GM08714 (cell line): Measurements from ENCODE around the gene OVCA2.

Experiments
- H3K4me3 ChIP-seq: fragments of 200-500 bp; sonication (Bioruptor generic); 2 replicates; pipeline ENCODE4 v1.5.1; 2014; ENCODE audit warnings: mild to moderate bottlenecking, low read length, inconsistent platforms
- ZNF274 ChIP-seq: IDR thresholded peaks from 2 replicates; pipeline ENCODE4 v1.6.1; 2012; ENCODE audit warnings: mild to moderate bottlenecking, low read depth, low read length

The OVCA2 gene

DNA sequence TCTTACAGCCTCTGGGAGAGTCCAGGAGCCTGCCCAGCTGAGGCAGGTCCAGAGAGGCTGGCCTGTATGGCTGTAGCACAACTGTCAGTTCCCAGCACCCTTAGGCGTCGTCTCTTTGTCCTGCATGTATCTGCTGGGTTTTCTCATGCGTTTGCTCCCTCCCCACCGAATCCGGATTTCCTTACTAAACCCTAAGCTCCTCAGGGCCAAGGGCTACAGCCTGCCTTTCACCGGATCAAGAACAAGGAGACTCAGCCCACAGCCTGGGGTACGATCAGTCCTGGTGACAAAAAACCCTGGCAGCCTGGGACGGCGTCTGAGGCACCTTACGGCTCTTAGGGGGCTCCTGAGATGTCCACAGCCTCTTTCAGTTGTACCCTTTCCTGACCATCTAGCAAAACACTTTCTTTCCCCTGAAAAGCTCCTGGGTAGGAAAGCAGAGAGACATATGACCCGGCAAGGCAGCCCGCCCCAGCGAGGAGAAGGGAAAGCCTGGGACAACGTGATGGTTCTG is 25.3 kb downstream of the OVCA2 start:
- no peak for TF ChIP-seq ZNF274
- no peak overlapping the region for H3K4me3 ChIP-seq

DNA sequence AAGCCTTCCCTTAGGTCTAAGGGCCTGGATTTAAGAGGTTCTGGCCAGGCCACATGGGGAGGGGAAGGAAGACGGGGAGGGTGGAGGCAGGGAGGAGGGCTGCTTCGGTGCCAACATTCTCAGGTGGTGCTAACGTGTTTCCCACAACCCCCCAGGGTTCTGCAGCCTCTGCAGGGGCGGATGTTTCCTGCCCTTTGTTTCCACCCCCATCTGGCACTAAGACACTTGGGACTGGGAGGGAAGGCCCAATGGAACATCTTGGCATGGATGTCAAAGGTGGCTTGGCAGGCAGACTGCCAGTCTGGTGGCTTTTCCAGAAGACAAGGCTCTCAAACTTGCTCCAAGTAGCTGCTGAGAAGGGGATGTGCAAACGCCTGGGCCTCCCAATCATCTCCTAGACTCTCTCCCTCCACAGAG is 25.8 kb downstream of the OVCA2 start:
- no peak overlapping the region for H3K4me3 ChIP-seq
- no peak for TF ChIP-seq ZNF274

DNA sequence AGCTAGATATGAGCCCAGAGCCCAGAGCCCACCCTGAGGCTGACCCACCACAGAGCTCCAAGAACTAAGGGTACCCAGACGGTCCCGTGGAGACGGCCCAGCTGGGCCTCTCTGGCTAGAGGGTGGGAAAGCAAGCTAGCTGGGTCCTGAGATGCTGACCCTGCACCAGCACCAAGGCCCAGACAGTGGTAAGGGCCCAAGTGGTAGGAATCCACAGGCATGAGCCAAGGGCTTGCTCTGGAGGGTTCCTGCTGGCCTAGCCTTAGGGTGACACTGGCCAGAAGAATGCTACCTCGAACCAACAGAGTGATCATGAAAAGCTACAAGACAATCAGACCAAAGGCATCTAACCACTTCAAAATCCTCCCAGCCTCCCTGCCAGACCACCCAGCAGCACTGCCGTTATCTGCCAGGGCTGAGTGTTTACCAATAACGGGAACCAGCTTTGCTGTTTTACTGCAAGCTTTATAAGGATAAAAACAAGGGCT is 26.3 kb downstream of the OVCA2 start:
- TF ChIP-seq ZNF274, result no peak
- no peak overlapping the region for H3K4me3 ChIP-seq

DNA sequence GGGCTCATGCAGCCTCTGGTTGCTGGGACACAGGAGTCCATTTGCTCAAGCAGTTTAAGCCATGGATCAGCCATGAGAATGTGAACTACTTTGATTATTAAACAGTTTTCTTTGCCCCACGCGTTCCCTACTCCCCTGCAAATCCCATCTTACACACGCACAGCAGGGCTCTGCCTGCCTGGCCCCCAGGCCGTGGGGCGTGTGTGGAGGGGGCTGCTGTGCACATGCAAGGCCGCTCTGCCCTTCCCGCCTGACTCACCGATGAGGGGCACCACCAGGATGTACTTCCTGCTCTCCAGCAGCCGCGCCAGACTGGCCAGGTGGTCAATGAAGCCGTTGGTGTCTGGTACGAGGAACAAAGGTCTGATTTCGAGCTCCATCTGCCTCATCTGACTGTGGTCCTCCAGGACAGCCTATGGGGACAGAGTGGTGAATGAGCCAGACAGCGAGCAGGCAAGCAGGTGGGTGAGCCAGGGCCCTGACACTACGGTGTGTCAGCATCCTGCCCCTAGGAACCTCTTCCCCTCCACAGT is 26.8 kb downstream of the OVCA2 start:
- TF ChIP-seq ZNF274, result no peak
- no peak overlapping the region for H3K4me3 ChIP-seq

DNA sequence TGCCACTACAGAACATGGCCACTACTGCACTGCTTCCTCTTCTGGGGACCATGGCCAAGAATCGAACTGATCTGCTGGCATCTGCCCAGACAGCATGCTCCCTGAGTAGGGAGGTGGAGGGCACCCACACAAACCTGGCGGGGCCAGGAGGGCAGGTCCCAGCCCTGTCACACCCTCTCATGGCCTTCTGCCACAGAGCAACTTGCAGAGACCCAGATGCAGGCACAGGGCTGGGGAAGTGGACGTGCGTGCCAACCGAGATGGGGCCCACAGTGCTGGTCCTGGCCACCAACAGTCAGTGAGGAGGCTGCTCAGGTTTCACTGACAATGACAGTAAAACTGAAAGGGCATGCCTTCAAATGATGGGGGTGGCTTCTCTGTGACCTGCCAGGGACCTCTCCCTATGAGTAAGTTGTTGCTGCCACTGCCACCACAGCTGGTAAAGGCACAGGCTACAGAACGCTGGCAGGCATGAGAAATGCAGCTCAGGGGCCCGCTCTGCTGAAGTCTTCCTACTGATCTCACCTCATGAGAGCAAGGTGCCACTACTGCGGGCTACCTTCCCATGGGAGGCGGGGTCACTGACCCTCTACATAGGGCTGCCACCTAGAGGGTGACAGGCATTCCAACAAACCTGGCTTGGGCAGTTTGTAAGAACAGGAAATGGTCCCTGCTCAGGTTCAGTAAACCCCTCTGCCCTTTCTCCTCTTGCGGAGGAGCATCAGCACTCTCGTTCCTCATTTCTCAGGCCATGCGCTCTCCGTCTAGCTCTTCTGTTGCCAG is 28.6 kb downstream of the OVCA2 start:
- no peak for TF ChIP-seq ZNF274
- no peak overlapping the region for H3K4me3 ChIP-seq

DNA sequence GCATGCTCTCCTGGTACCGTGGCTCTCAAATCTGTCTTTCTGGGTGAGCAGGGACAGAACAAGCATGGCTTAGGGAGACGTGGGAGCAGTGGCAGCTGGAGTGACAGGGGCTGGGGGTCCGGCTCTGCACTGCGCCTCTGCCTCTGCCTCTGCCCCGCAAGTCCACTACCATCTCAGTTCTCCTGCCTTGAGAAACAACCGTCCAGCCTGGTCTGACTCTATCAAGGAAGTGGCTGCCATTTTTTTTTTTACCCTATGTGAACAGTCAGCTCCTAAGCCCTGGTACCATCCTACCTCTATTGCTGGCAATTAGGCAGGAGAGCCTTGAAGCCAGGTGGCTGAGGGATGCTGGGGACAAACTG is 29.2 kb downstream of the OVCA2 start:
- no peak for TF ChIP-seq ZNF274
- H3K4me3 ChIP-seq, result no peak overlapping the region

DNA sequence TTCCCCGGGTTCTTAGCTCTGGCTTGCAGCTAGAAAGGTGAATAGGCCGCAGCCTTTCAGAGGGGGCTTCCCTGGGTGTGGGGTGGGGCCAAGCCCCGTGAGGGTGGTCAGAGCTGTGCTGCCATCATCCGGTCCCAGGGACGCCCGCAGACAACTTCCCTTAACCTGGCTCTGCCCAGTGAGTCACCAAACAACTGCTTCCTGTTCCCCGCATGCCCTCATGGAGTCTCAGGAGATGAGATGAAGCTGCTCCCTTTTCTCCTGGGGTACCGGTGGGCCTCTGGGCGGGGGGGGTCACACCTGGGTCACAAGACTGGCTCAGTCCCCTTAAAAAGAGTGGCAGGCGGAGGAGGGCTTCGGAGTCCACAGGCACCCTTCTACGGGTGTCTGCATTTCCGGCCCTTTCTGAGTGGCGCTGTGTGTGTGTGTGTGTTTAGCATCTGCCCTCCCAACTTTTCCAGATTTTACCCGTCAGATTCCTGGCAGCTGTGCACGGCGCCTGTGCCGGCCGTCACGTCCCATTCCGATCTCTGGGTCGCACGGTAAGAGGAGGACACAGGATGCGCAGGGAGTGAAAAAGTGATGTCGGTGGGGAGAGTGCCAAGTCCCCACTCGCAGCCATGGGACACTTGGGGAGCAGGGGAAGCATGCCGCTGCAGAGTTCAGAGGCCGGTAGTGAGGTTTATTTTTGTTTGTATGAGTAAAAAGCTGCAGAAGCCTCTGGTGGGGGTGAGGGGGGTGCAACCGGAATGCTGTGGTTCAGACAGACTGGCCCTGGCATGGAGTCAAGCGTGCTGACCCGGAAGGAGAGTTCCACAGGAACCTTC is 29.8 kb downstream of the OVCA2 start:
- no peak overlapping the region for H3K4me3 ChIP-seq
- TF ChIP-seq ZNF274, result no peak

DNA sequence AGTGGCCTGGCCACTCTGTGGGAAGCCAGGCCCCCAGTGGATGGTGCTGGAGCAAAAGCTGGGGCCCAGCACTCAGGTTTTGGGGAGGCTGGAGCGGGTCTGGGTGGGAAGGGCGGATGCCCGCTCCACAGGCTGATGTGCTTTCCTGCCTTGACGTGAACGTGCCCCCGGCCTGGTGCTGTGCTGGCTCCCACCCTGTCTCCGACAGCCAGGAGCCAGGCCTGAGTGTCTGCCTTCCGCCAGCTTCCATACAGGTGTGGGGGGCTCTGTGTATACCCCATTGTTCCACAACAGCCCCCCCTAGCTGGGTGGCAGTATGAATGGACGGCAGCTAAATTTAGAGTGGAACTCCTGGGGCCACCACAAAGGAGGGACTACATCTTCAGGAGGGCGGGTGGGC is 33.1 kb downstream of the OVCA2 start:
- no peak overlapping the region for H3K4me3 ChIP-seq
- TF ChIP-seq ZNF274, result no peak

DNA sequence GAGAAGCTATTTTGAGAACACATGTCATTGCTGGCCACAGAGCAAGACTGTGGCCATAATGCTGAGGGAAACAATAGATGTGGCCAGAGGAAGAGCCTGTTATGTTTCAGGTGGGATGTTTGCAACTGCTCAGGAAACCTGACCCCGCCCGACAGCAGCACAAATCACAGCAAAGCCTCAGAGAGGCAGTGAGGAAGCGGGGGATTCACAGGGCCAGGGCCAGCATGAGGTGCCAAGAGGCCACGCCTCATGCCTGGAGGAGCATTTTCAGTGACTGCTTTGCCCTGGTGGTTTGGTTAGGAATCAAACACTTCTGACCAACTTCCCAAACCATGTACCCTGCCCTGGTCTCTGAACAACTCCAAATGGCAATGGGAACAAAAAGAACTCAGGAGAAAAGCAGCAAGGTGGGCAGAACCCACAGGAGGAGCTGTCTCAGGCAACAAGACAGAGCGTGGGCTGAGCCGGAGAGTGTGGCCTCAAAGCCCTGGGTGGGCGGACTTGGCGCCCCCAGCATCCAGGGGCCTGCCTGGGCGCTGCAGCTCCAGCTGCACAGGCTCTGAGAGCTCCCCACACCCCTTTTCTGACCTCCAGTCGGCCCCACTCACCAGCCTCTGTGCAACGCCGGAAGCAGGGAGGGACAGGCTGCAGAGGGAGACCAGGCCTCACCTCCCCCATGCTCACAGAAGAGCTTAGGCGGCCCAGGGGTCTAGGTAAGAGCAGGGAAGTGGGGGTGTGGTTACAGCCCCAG is 33.7 kb downstream of the OVCA2 start:
- no peak overlapping the region for H3K4me3 ChIP-seq
- no peak for TF ChIP-seq ZNF274

DNA sequence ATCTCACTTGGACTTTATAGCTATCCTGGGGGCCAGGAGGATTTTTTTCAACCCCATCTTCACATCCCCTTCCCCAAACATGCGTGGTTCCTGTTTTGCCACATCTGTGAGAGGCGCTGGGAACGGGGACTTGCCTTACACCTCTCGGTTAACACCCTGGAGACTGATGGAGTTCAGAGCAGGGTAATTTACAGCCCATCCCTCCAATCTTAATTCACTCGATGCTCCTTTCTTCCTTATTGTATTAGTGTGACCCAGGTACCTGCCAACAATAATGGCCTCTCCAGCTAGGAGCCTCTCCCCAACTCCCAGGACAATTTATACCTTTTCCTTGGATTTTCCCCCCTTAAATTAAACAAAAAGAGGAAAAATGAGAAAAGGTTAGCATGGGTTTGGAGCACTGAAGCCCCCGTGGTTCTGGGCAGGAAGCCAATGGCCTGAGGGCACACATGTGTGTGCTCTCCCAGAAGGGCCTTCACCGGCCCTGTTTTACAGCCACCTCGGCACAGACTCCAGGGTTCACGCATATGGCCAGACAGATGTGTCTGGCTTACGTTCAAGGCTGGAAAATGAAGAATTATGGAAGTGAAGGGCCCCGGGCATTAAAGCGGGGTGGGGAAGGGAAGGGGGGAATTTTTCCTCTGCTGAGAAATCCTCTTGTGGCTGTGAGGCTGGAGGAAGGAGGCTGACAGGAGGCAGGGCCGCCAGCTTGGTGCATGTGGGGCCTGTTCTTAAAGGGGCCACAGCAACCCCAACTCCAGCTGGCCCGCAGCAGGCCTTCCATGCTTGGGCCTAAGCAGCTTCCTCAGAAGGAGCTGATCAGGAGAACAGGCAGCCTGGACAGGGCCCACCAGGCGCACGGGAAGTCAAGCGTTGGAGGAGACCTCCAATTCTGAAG is 34.5 kb downstream of the OVCA2 start:
- no peak overlapping the region for H3K4me3 ChIP-seq
- TF ChIP-seq ZNF274, result no peak

DNA sequence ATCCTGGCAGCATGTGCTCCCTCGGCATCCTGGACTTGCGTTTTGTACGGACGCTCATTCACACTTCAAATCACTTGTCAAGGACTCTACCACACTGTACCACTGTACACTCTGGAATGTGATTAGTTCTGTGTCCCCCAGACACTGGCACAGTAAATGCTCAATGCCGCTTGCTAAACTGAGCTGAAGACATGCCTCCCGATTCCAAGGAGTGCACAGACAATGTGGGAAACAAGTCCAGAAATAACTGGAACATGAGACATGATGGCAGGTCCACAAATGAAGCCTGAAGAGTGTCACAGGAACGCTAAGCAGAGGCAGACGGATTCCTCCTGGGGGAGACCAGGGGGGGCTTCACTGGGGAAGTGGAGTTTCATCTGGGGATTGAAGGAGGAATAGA is 35.2 kb downstream of the OVCA2 start:
- no peak for TF ChIP-seq ZNF274
- no peak overlapping the region for H3K4me3 ChIP-seq

DNA sequence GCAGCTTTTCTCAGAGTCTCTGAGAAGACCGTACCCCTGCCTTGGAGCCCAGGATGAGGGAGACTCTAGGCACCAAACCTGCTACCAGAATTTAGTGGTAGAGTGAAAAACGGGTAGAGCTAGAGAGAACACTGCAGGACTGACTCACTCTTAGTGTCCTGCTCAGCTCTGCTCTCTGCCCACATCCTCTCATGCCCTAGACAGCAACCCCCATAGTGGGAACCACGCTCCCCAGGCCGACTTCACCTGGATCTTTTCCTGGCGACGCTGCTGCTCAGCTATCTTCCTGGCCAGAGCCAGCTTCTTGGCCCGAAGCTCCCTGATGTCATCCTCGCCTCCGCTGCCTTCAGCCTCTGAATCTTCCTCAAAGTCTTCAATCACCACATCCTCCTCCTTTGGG is 39.7 kb downstream of the OVCA2 start:
- H3K4me3 ChIP-seq, result no peak overlapping the region
- TF ChIP-seq ZNF274, result no peak
